ENCODE results near the gene PPP1R14D. TPM values are rescaled to one million over a fixed set of nuclear protein-coding genes. Genes with fewer than 3 reads are reported as not detected.

Gene PPP1R14D
- total RNA-seq, 4 donors from 2014 or later = not detected

GRCh38 chr15:40769274-40770146 is 59.0 kb downstream of the PPP1R14D start, which contains the start of gene C15orf62:
Gene C15orf62, plus strand, starts transcription at chr15:40769980. Its CDS starts 516 bp downstream, at chr15:40770496.
- H3K27ac ChIP-seq = peak within 1 kb of the TSS in 3 of 4 donors; percentile 61 to 75 (median 71)
- 58 to 61% methylated on average over 28 of the region's 28 CpGs for WGBS, 2 donors
- TF ChIP-seq CTCF (IDR thresholded peaks at IDR 0.05) (no peak), POLR2A (IDR thresholded peaks at IDR 0.05) (no peak), EP300 (IDR thresholded peaks at IDR 0.05) (no peak)
- no peaks in the 10 kb centered on the region for H3K9me3 ChIP-seq
- H3K4me1 ChIP-seq = peaks cover 0 to 45% (median 26%) of the 10 kb centered on the region in 4 donors
- DNase-seq (ENCODE audit: low spot score in 2 of 2) = peak in 1 of 2 donors; percentile 14
- H3K36me3 ChIP-seq = peaks cover 0 to 76% (median 8%) of the 10 kb centered on the region in 3 donors
- H3K4me3 ChIP-seq = no peak within 1 kb of the TSS
- no peaks in the 10 kb centered on the region for H3K27me3 ChIP-seq

- Histone ChIP-seq H3K27ac (peak overlapping the region in 3 of 4 donors; percentile 61 to 75 (median 71)), H3K36me3 (peaks cover 0 to 68% (median 5%) of the 10 kb centered on the region in 3 donors)
Observed at GRCh38 chr15:40768521-40769273, 59.8 kb downstream of the PPP1R14D start.

GRCh38 chr15:40767838-40768500 is 60.5 kb downstream of the PPP1R14D start:
- Histone ChIP-seq H3K36me3 (peaks cover 0 to 61% (median 0%) of the 10 kb centered on the region in 3 donors), H3K4me1 (peaks cover 0 to 60% (median 36%) of the 10 kb centered on the region in 4 donors), H3K27me3 (no peaks in the 10 kb centered on the region), H3K27ac (peak overlapping the region in 2 of 4 donors; percentile 5 to 61), H3K9me3 (no peaks in the 10 kb centered on the region), H3K4me3 (no peak overlapping the region)
- WGBS, 2 donors = 82 to 83% methylated on average over 29 of the region's 29 CpGs
- TF ChIP-seq POLR2A (IDR thresholded peaks at IDR 0.05) (no peak), CTCF (IDR thresholded peaks at IDR 0.05) (no peak), EP300 (IDR thresholded peaks at IDR 0.05) (no peak)
- DNase-seq (ENCODE audit: low spot score in 2 of 2) = no peak

More at GRCh38 chr15:40768521-40769273, 59.8 kb downstream of the PPP1R14D start:
- H3K4me1 ChIP-seq = peaks cover 0 to 53% (median 29%) of the 10 kb centered on the region in 4 donors
- no peaks in the 10 kb centered on the region for H3K9me3 ChIP-seq
- no peak for DNase-seq (ENCODE audit: low spot score in 2 of 2)
- WGBS, 2 donors = 71 to 77% methylated on average over 21 of the region's 21 CpGs
- TF ChIP-seq EP300 (IDR thresholded peaks at IDR 0.05) = no peak
- no peak for TF ChIP-seq CTCF (IDR thresholded peaks at IDR 0.05)
- no peak for TF ChIP-seq POLR2A (IDR thresholded peaks at IDR 0.05)
- no peaks in the 10 kb centered on the region for H3K27me3 ChIP-seq
- H3K4me3 ChIP-seq = no peak overlapping the region

GRCh38 chr15:40766906-40767837 is 61.3 kb downstream of the PPP1R14D start:
- no peaks in the 10 kb centered on the region for H3K27me3 ChIP-seq
- H3K4me1 ChIP-seq = peaks cover 0 to 61% (median 38%) of the 10 kb centered on the region in 4 donors
- H3K27ac ChIP-seq = no peak overlapping the region
- no peak for TF ChIP-seq CTCF (IDR thresholded peaks at IDR 0.05)
- TF ChIP-seq POLR2A (IDR thresholded peaks at IDR 0.05) = no peak
- no peak for TF ChIP-seq EP300 (IDR thresholded peaks at IDR 0.05)
- DNase-seq (ENCODE audit: low spot score in 2 of 2) = no peak
- H3K36me3 ChIP-seq = peaks cover 0 to 53% (median 0%) of the 10 kb centered on the region in 3 donors
- H3K4me3 ChIP-seq = no peak overlapping the region
- 86 to 90% methylated on average over 27 to 29 of the region's 32 CpGs for WGBS, 2 donors
- no peaks in the 10 kb centered on the region for H3K9me3 ChIP-seq
